ENCODE results near the gene UNC45B.

GRCh38 chr17:35188111-35188510, 40.5 kb downstream of the UNC45B start:
- no peak for TF ChIP-seq RXRA (CRISPR knock-in tag; IDR thresholded peaks at IDR 0.05)
- TF ChIP-seq, protein P1, sequence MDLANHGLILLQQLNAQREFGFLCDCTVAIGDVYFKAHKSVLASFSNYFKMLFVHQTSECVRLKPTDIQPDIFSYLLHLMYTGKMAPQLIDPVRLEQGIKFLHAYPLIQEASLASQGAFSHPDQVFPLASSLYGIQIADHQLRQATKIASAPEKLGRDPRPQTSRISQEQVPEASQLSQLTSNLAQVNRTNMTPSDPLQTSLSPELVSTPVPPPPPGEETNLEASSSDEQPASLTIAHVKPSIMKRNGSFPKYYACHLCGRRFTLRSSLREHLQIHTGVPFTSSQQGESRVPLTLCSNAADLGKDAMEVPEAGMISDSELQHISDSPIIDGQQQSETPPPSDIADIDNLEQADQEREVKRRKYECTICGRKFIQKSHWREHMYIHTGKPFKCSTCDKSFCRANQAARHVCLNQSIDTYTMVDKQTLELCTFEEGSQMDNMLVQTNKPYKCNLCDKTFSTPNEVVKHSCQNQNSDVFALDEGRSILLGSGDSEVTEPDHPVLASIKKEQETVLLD (CRISPR knock-in tag; IDR thresholded peaks at IDR 0.05; ENCODE audit: low read depth), result no peak
- TF ChIP-seq NR2C2 (CRISPR knock-in tag; IDR thresholded peaks at IDR 0.05; ENCODE audit: borderline replicate concordance), result no peak
